Stimulated activated CD8-positive, alpha-beta memory T cell treated with anti-CD3 and anti-CD28 coated beads, Interleukin-4, amount 100 ng/mL, for 48 hours (primary cell): ENCODE measurements around the gene HECW1.
"Not testable (repeated sequence)": the region's sequence is repeated elsewhere in the genome, so short reads cannot be mapped to it uniquely, and the experiment has no call there.

Experiments
- DNase-seq: peaks from one replicate; pipeline ENCODE4 v3.0.0-alpha.2; 2020

The HECW1 gene

DNA sequence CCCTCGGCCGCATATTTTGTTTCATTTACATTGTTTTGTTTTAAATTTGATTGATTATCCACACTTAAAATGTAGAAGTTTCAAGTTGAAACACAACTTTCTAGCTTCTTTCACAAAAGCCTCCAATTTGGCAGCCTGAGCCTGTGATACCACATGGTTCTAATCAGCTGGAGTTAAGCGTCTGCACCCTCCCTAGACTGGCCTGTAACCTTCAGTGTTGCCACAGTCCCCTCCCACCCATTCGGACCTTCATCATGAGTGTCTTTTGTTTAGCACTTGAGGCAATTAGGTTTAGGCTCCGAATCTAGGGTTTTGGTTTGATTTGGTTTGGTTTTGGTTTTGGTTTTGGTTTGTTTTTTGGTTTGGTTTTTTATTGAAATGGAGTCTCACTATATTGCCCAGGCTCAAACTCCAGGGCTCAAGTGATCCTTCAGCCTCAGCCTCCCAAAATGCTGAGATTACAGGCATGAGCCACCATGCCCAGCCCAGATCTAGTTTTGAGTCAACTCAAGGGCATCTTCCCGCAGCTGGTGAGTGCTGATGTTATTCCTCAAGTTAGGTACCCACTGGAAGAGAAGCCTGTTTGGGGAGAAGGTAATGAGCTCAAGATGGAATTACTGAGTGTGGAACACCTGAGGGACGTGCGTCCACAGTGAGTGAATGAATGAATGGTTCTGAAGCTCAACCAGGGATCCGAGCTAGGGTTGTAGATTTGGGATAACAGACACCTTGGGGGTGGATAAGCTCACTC lies 201.4 kb downstream of the HECW1 start:
- DNase-seq = no peak

DNA sequence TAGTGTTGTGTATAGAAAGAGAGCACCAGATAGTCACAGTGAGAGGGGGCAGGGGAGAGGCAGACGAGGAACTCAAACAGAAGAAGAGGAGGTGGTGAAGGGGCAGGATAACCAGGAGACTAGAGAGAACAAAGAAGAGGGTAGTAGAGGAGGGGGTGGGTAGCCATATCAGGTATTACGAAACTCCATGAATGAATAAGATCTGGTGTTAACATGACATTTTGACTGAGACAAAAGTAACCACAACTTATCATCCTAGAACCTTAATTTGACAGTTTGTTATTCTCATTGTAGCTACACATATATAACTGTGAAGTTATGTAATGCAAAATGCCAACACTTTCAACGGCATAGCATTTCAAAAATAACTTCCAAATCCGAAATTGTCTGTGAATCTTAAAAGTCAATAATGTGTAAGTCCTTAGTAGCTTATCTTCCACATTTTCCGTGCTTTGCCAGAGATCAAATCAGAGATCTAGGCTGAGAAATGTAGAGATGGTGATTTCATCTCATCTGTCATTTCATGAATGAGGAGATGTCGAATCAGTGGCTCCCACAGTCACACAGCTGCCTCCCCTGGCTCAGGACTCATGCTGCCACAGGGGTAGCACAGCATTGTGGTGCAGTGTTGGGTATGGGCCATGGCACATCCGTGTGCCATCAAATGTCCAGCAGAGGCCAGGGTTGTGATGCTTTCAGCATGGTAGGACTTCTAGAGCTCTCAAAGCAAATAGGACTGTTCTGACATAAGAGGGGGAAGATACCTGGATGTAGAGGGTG lies 202.1 kb downstream of the HECW1 start:
- DNase-seq = peak; percentile 51

DNA sequence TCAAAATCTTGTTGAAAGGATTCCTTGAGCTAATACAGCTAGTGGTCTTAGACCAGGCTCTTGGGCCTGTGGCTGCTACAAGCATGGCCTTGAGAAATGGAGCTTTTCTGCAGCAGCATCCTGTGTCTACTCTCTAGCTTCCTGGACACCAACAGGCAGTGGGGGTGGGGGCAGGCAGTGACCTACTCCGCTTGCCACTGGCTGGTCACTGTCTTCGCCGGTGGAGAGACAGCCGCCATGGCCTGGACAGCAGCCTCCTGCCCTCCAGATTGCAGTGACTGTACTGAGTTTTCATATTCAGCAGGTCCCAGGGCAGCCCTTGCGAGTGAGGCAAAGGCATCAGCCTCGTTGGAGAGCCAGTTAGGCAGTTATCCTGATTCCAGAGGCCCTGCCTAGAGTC lies 204.6 kb downstream of the HECW1 start:
- DNase-seq = no peak

DNA sequence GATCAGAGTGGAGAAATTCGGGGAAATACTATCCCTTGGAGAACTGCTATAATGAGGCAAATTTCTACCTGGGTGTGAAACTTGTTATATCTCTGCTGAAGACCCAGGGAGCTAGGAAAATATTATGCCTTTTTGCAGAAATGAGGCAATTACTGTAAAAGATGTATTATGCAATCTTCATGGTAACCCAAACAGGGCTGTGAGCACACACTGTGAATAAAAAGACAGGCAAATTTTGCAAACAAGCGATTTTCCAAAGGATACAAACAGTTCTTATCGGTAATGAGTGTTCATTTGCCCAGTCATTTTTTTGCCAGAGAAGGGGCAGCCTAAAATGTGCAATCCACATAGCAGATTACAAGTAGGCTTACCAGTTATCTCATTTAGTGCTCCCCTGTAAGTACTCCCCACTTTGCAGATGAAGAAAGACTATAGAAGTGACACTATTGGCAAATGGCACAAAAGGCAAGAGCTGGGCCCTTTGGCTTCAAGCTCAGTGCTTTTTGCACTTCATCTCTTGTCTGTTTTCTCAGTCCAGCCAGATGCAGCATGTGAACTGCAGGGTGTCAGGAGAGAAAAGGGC lies 205.8 kb downstream of the HECW1 start:
- DNase-seq = no peak

DNA sequence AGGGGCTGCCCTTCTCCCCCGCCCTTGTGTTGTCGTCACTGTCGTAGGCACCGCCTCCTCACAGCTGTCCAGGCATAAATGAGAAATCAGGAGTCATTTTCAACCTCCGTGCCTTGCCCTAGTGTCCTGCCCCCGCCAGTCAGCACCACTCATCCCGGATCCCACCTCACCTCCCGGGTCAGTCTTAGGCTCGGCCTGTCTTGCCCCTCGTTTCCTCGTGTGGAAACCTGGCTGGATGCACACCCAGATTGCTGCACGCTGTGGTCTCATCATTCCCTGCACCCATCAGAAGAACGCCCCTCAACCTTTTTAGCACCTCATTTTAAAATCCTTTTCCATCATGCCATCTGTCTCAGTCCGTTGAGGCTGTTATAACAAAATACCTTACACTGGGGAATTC lies 213.1 kb downstream of the HECW1 start:
- no peak for DNase-seq

DNA sequence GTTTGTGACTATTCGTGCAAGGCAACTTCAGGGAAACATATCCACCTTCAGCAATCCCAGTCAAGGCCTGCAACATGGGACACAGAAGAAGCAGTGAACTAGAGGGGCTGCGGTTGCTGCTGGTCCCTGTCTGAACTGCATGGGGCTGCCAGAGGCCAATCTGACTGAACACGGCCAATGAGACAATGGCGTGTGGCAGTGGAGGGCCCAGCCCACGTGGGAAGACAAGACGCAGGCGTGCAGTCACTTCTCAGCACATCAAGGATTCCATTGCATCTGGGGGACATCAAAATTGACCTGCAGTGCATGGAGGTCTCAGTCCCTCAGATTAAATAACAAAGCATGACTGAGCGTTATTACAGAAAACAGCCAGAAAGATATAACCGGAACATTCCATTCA lies 215.9 kb downstream of the HECW1 start:
- DNase-seq = no peak

DNA sequence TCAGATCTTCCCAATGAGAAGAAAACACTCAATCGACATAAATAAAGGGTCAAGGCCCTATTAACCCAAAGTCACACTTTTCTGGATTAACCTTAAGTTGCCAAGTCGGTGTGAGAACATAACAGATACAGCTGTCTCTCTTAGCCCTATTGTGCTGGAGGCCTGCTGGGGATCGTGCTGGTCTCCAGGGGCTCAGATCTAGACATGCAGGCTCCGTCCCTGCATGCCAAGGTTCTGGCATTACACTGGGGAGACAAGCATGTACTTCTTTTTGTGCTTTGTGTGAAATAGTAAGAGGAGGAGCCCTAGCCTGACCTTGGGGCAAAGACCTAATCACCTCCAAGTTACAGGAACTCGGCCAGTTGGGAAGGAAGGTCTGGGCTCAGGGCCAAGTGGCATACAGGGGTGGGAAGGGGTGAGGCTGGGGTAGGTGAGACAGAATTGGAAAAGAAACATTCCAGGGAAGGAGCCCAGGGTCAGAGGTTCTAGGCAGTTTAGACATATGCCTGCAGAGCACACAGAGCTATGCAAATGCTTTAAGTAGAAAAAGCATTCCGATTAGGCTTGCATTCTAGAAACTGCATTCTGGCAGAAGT lies 216.4 kb downstream of the HECW1 start:
- DNase-seq = no peak

DNA sequence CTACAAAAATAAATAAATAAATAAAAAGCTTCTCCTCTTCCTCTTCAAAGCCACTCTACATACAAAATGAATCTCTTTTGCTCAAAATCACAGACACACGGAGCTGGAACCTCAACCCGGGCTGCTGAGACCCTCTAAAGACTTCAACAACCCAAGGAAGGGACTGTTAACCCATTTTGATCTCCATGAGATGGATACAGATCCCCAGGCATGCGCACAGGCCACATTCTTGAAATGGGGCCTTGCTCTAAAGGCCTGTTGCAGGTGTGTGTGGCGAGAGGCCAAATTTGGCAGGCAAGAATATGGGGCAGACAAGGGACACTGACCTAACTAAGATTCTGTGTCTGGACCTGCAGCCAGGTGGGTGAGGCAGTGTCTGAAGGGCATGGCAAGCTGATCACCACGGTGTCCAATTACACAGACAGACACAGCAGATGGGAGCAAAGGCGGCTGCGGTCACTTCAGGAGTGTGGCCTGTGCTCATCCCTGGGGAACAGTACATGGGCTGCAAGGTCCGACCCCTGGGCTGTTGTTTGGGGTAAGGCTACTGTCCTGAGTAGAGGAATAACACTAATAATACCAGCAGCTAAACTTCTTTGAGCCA lies 219.8 kb downstream of the HECW1 start:
- DNase-seq = no peak

DNA sequence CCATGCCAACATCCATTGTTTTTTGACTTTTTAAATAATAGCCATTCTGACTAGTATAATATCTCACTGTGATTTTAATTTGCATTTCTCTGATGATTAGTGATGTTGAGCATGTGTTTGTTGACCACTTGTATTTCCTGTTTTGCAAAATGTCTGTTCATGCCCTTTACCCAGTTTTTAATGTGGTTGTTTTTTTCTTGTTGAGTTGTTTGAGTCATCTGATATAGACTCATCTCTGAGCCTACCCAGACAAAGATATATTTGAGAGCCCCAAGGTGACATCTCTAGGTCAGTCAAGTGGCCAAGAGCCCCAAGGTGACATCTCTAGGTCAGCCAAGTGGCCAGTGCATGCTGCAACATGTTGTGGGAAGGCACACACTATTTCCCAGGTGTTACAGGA lies 224.7 kb downstream of the HECW1 start:
- no peak for DNase-seq

DNA sequence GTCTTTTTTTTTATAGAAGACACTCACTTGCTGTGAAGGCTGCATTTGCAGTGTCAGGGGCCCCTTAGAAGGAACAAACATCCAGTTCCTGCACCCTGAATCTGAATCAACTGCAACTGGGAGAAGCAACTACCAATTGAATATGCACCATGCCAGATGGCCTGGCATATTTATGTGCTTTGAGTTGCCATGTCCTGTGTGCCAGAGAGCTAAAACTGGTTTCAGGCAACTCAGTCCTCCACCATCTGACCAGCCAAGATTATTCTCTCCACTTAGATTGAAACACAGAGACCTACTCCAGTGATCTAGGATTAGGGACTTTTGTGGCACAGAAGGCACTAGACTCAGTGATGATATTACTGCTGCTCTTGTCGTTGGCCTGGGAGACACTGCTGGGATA lies 225.4 kb downstream of the HECW1 start:
- no peak for DNase-seq

DNA sequence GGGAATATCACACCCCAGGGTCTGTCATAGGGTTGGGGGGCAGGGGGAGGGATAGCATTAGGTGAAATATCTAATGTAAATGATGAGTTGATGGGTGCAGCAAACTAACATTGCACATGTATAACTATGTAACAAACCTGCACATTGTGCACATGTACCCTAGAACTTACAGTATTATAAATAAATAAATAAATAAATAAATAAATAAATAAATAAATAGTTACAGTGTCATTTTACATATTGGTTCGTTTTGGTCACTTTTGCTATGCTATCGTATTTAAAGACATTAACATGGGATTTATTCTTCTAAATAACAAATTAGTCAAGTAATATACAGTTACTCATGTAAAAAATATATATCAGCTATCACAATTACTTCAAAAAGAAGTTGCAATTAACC lies 228.7 kb downstream of the HECW1 start:
- DNase-seq = no peak

DNA sequence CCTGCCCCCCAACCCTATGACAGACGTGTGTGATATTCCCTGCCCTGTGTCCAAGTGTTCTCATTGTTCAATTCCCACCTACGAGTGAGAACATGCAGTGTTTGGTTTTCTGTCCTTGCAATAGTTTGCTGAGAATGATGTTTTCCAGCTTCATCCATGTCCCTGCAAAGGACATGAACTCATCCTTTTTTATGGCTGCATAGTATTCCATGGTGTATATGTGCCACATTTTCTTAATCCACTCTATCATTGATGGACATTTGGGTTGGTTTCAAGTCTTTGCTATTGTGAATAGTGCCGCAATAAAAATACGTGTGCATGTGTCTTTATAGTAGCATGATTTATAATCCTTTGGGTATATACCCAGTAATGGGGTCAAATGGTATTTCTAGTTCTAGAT lies 231.0 kb downstream of the HECW1 start:
- DNase-seq = not testable (repeated sequence)

DNA sequence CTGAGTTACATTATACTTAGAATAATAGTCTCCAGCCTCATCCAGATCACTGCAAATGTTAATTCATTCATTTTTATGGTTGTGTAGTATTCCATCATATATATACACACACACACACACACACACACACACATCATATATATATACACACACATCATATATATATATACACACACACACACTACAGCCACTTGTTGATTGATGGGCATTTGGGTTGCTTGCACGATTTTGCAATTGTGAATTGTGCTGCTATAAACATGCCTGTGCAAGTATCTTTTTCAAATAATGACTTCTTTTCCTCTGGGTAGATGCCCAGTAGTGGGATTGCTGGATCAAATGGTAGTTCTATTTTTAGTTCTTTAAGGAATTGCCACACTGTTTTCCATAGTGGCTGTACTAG lies 233.2 kb downstream of the HECW1 start:
- DNase-seq = not testable (repeated sequence)

DNA sequence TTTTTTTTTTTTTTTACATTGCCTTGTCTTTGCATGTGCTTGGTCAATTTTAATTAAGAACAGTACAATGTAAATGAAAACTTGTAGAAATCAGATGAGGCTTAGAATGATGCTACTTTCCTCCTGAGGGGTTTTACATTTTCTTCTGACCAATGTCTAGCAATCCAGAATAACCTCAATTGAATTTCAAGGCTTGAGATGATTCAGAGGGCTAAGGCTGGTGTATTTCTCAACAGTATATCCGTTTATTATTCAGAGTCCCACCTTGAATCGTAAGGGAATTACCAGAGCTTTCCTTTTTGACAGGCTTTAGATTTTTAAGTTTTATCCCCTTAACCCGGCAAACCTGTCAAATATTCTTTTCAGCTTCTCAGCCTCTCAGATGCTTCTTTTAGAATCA lies 239.2 kb downstream of the HECW1 start:
- DNase-seq = no peak

DNA sequence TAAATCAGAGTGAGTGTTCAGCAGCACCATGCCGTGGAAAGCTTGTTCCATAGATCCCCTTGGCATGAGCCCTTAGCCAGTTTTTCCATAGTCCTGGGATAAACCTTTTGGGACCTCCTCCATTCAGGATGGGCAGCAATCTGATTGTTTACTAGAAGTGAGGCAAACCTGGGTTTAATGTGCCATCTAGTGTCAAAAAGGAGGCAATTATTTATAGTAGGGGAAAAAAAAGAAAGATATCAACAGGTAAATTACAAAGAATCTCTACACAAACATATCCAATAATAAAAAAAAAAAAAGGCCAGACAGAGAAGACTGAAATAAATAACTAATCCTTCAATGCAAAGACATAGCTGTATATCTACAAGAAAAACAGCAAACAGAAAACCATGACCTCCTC lies 241.5 kb downstream of the HECW1 start:
- no peak for DNase-seq

DNA sequence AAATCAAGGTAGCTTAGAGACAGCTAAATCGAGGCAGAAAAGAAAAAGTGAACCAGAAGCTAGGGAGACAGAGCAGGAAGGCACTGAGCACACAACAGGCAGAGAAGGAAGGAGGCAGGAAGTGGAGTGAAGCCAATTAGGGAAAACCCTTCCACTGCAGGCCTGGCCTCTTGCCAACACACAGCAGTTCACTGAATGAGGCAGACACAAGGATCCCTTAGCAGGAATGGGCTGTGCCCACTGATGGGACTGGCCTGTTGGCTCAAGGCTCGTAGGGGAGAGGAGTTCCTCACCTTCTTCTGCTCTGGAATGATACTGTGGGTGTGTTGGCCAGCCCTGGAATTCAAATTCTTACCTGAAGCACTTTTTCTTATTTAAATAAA lies 250.2 kb downstream of the HECW1 start:
- no peak for DNase-seq

DNA sequence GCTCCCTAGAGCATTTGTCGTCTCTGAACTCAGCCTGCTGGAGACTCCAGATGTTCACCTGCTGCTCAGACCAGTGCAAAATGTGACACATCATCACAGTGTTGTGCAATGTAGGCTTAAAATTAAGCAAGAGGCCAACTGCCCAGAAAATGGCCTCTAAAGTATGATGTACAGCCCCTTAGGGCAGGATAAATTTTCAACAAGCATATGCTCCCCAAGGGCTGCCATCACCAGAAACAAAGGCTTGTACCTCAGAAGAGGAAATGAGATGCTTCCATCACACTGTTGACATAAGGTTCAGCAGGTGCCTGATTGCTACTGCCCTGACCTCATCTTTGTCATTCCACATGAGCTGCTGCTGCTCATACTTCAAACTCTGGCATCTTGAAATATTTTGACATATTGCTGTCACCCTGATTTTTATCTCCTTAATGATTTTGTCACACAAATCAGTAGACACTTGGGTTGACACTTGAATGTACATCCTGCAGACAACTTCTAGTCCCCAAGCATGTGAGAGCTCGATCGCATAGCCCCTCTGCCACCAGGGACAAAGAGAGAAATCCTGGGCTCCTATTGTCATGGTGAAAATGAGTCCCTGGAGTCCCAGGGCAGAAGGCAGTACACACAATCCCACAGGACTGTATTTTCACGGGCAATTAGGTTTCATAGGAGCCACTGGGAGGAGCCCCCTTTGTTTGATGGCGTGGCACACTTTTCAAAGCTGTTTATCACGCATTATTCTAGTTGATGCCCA lies 250.8 kb downstream of the HECW1 start:
- no peak for DNase-seq

DNA sequence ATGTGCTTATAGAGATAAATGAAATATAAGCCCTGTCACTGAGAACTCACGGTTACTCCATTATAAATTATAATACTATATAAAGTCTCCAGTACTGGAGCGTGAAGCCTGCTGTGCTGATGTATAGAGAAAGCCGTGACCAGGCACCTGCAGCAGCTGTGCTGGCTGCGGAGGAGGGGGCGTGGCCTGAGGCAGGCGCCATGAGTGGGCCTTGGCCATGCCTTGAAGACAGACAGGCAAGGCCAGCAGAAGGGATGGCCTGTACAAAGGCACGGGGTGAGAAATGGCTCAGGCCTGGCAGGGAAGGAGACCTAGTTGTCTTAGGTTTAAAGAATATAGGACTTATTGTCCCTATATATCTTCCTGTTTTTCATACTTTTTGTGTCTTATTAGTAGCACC lies 251.9 kb downstream of the HECW1 start:
- DNase-seq = no peak

DNA sequence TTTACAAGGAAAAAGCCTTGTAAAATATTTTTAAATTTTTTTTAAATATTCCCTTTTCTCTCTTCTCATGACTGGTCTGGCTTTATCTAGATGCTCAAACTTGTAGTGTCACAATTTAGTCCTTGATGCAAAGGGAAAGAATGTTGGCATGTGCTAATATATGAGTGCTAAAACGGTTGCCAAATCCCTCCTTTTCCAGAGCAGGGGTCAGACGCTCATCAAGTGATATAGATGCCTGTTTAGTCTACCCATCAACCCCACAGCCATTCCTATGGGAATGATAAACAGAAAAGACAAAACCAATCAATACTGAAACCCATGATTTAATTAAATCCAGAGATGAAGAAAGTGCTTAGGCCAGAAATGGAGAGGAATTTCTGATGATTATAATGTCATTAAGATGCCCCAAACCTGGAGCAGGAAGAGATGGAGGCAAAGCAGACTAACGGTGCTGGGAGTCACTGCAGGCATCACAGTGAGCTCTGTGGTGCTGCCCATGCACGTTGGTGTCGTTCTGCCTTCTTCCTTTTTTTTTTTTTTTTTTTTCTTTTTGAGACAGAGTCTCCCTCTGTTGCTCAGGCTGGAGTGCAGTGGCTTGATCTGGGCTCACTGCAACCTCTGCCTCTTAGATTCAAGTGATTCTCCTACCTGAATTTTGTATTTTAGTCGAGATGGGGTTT lies 260.4 kb downstream of the HECW1 start:
- no peak for DNase-seq

DNA sequence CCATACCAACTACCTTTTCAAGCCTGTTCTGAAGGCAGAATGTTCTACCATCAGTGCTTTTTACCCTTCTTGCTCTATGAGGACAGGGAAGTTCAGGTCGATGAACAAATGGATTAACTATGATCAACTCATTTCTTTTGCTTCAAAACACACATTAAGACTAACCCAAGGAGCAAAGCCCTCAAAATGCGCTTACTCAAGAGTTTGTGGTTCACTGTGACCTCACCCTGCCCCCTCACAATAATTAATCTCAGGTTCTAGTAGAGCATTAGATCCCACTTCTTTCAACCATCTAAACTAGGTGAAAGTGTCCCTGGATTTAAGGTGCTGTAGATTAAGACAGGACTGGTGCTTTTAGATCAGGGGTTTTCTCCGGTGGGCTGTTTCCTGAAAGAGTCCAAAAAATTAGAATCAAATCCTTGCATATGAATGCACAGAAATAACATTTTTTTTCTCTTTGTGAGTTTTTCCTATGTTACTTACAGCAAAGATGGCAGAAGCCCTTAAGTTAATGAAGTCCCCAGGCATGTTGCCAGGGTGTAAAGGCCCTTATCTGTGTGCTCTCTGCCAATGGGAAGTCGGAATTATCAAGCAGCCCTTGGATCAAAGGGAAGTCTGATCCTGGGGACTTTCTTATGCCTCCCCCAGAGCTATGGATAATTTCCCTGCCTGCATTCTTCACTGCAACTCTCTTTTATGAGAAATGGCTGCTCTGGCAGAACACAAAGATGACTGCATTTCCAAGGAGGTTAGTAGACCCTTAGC lies 264.9 kb downstream of the HECW1 start:
- DNase-seq = no peak

DNA sequence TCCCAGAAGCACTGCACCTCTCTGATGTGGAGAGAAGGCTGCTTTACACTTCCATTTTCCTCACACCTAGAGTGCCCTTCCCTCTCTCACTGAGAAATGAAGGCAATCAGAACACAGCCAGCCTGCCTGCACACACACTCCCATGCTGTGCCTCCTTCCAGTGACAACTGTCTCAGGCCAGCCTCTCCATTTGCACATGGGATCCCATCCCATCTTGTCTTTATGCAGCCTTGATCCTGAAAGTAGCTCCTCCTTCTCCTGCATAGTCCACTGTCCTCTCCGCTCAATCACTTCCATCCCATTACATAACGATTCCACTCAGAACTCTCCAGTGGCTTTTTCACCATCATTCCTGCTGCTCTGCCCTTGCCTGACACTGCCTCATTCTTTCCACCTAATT lies 266.8 kb downstream of the HECW1 start:
- no peak for DNase-seq
